GM12875 (cell line): ENCODE results near the gene CRHR1.

Experiments
- H3K4me3 ChIP-seq: one replicate; pipeline ENCODE4 v1.5.1; 2011; ENCODE audit warnings: low read depth, low read length, control low read depth
- CTCF ChIP-seq: IDR thresholded peaks from 2 replicates; pipeline ENCODE4 v1.5.1; 2011; ENCODE audit warnings: low read depth, mild to moderate bottlenecking, control low read depth, inconsistent platforms, low read length, moderate library complexity, borderline replicate concordance; ENCODE audit not compliant: insufficient read depth

CRHR1 gene

GRCh38 chr17:45843722-45844121 lies 59.6 kb downstream of the CRHR1 start:
- no peak overlapping the region for H3K4me3 ChIP-seq
- TF ChIP-seq CTCF, result no peak

- TF ChIP-seq CTCF, result no peak
- no peak within 1 kb of the TSS for H3K4me3 ChIP-seq
Observed at GRCh38 chr17:45844695-45845375, 60.7 kb downstream of the CRHR1 start, which contains the start of gene SPPL2C. SPPL2C (plus strand) TSS chr17:45844881; CDS start chr17:45844907, 26 bp downstream.

DNA sequence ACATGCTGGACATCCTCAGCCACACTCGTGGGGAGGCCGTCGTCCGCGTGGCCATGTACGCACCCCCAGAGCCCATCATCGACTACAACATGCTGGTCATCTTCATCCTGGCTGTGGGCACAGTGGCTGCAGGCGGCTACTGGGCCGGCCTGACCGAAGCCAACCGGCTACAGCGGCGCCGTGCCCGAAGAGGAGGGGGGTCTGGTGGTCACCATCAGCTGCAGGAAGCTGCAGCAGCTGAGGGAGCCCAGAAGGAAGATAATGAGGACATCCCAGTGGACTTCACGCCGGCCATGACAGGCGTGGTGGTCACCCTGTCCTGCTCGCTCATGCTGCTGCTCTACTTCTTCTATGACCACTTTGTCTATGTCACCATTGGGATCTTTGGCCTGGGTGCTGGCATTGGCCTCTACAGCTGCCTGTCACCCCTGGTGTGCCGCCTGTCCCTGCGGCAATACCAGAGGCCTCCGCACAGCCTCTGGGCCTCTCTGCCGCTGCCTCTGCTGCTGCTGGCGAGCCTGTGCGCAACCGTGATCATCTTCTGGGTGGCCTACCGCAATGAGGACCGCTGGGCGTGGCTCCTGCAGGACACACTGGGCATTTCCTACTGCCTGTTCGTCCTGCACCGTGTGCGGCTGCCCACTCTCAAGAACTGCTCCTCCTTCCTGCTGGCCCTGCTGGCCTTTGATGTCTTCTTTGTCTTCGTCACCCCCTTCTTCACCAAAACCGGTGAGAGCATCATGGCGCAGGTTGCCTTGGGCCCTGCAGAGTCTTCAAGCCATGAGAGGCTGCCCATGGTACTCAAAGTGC lies 61.5 kb downstream of the CRHR1 start:
- no peak for TF ChIP-seq CTCF
- no peak overlapping the region for H3K4me3 ChIP-seq

DNA sequence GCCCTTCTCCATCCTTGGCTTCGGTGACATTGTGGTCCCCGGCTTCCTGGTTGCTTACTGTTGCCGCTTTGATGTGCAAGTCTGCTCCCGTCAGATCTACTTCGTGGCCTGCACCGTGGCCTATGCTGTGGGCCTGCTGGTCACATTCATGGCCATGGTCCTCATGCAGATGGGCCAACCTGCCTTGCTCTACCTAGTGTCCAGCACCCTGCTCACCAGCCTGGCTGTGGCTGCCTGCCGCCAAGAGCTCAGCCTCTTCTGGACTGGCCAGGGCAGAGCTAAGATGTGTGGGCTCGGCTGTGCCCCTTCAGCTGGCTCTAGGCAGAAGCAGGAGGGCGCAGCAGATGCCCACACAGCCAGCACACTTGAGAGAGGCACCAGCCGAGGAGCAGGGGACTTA lies 62.1 kb downstream of the CRHR1 start:
- no peak for TF ChIP-seq CTCF
- H3K4me3 ChIP-seq, result no peak overlapping the region

DNA sequence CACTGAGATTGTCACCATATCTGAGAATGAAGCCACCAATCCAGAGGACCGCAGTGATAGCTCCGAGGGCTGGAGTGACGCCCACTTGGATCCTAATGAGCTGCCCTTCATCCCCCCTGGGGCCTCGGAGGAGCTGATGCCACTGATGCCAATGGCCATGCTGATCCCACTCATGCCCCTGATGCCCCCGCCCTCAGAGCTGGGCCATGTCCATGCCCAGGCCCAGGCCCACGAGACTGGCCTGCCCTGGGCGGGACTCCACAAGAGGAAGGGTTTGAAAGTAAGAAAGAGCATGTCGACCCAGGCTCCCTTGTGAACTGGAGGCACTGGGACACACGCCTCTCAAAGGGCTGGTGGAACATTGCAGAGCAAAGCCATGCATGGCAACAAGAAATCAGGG lies 62.5 kb downstream of the CRHR1 start:
- no peak for TF ChIP-seq CTCF

DNA sequence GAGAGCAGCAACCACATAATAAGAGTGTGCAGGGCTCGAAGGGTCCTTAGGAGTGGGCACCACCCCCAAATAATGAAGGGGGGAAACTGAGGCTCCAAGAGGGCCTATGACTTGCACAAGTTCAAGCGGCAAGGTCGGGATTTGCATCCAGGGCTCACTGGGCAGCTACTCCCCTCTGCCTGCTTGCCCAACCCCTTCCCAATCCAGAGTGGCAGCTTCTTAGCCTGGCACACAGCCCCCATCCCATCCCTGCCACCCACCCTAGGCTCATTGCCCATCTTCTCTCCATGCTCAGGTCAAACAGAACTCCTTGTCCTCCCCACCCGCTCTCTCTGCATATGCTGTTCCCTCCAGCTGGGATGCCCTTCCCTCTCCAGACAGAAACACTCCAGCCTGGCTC lies 63.0 kb downstream of the CRHR1 start:
- no peak overlapping the region for H3K4me3 ChIP-seq
- no peak for TF ChIP-seq CTCF

More for the DNA sequence above, 62.5 kb downstream of the CRHR1 start:
- no peak overlapping the region for H3K4me3 ChIP-seq

DNA sequence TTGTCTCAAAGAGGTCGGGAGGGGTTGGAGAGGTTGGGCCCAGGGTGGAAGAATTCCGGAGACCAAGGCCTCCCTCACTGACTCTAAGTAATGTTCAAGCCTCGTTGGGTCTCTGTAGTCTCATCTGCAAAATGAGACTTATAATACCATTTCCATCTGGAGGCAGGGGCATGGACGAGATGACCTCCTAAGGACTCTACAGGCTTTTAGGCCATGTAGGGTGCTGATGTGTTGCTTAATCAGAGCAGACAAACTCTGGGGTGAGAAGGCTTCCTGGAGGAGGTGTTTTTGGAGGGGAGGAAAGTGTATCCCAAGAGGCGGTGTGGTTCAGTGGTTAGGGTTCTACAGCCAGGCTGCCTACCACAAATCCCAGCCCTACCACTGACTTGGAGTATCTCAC lies 63.6 kb downstream of the CRHR1 start:
- TF ChIP-seq CTCF, result no peak

More for the DNA sequence above, 63.6 kb downstream of the CRHR1 start:
- no peak overlapping the region for H3K4me3 ChIP-seq
